ENCODE data around the gene RDH11. TPM values are rescaled to one million over a fixed set of nuclear protein-coding genes. Genes with fewer than 3 reads are reported as not detected.
A peak's percentile ranks its signal among the peaks of the same experiment; 100 is the strongest.

The RDH11 gene
- polyA plus RNA-seq, 1 of the 3 experiments (the other 2 are of a cell fraction), result 44.7 TPM

DNA sequence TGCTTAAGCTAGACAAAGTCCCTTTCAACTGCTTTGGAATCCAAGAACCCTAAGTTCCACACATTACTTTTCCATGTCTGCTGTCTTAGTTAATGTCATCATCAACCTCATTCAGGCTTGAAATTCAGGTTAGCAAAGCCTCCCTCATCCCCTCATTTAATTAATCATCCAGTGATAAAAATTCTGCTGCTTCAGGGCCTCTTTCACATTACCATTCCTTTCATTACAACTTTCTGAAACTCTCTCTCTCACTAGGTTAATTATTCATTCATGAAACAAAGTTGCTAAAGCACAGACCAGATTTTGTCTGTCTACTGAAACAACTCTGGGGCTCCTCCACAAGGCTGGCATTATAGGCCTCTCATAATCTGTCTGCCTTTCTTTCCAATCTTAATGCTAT lies 11.7 kb downstream of the RDH11 start (continued):
- TF ChIP-seq, protein P1, sequence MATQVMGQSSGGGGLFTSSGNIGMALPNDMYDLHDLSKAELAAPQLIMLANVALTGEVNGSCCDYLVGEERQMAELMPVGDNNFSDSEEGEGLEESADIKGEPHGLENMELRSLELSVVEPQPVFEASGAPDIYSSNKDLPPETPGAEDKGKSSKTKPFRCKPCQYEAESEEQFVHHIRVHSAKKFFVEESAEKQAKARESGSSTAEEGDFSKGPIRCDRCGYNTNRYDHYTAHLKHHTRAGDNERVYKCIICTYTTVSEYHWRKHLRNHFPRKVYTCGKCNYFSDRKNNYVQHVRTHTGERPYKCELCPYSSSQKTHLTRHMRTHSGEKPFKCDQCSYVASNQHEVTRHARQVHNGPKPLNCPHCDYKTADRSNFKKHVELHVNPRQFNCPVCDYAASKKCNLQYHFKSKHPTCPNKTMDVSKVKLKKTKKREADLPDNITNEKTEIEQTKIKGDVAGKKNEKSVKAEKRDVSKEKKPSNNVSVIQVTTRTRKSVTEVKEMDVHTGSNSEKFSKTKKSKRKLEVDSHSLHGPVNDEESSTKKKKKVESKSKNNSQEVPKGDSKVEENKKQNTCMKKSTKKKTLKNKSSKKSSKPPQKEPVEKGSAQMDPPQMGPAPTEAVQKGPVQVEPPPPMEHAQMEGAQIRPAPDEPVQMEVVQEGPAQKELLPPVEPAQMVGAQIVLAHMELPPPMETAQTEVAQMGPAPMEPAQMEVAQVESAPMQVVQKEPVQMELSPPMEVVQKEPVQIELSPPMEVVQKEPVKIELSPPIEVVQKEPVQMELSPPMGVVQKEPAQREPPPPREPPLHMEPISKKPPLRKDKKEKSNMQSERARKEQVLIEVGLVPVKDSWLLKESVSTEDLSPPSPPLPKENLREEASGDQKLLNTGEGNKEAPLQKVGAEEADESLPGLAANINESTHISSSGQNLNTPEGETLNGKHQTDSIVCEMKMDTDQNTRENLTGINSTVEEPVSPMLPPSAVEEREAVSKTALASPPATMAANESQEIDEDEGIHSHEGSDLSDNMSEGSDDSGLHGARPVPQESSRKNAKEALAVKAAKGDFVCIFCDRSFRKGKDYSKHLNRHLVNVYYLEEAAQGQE (IDR thresholded peaks at IDR 0.05; ENCODE audit: low read depth, low read length), result no peak
- TF ChIP-seq NFIC (IDR thresholded peaks at IDR 0.05; ENCODE audit: borderline replicate concordance) (no peak), GABPA (IDR thresholded peaks at IDR 0.05; ENCODE audit: low read depth) (no peak), CHD2 (IDR thresholded peaks at IDR 0.05; ENCODE audit: low read length, partially characterized antibody) (no peak), MEF2A (IDR thresholded peaks at IDR 0.05; ENCODE audit: borderline replicate concordance, low read depth) (no peak), GATA2 (CRISPR knock-in tag; IDR thresholded peaks at IDR 0.05) (no peak), MXI1 (IDR thresholded peaks at IDR 0.05; ENCODE audit: low read depth, low read length) (no peak), YY1 (IDR thresholded peaks at IDR 0.05; ENCODE audit: low read depth) (no peak), POLR2AphosphoS5 (IDR thresholded peaks at IDR 0.05; ENCODE audit: low read depth, low read length) (no peak), RCOR1 (IDR thresholded peaks at IDR 0.05; ENCODE audit: low read length) (no peak)
- TF ChIP-seq, protein P2, sequence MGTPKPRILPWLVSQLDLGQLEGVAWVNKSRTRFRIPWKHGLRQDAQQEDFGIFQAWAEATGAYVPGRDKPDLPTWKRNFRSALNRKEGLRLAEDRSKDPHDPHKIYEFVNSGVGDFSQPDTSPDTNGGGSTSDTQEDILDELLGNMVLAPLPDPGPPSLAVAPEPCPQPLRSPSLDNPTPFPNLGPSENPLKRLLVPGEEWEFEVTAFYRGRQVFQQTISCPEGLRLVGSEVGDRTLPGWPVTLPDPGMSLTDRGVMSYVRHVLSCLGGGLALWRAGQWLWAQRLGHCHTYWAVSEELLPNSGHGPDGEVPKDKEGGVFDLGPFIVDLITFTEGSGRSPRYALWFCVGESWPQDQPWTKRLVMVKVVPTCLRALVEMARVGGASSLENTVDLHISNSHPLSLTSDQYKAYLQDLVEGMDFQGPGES (IDR thresholded peaks at IDR 0.05; ENCODE audit: low read depth, low read length), result no peak
- TF ChIP-seq, protein P3, sequence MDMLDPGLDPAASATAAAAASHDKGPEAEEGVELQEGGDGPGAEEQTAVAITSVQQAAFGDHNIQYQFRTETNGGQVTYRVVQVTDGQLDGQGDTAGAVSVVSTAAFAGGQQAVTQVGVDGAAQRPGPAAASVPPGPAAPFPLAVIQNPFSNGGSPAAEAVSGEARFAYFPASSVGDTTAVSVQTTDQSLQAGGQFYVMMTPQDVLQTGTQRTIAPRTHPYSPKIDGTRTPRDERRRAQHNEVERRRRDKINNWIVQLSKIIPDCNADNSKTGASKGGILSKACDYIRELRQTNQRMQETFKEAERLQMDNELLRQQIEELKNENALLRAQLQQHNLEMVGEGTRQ (IDR thresholded peaks at IDR 0.05; ENCODE audit: borderline replicate concordance, low read depth, low read length), result no peak

- CTCF ChIA-PET, result interaction anchor here (1.5 kb wide), 1 partner anchor 62 kb away, joined by 6 read pairs; no protein-coding TSS in a partner anchor
- Histone ChIP-seq H3K4me3 (ENCODE audit: low read depth in 2 of 2, low read length in 1 of 2) (no peak overlapping the region), H3K4me1 (ENCODE audit: control insufficient read depth in 1 of 2, insufficient read depth in 2 of 2, low read depth in 1 of 2, low read length in 1 of 2) (peaks cover 0 to 8% of the 10 kb centered on the region in 2 experiments; a peak in 1 of 4 replicates), H3K9me2 (no peaks in the 10 kb centered on the region), H3K9me3 (no peaks in the 10 kb centered on the region), H4K20me1 (ENCODE audit: insufficient read depth) (no peaks in the 10 kb centered on the region), H3K27ac (ENCODE audit: low read depth in 2 of 2, low read length in 1 of 2) (peak overlapping the region in 1 of 2 experiments; percentile 46; a peak in 2 of 4 replicates), H3K4me2 (no peak overlapping the region), H3K36me3 (replicated peaks in 1 of 2; ENCODE audit: control insufficient read depth in 1 of 2, insufficient read depth in 2 of 2, low read length in 1 of 2) (peaks cover 44 to 51% of the 10 kb centered on the region in 2 experiments), H2AFZ (ENCODE audit: low read depth) (no peak overlapping the region), H3K9ac (no peak overlapping the region), H3F3A (replicated peaks; ENCODE audit: insufficient read depth) (peaks cover 31% of the 10 kb centered on the region), H3K27me3 (ENCODE audit: insufficient read depth) (no peaks in the 10 kb centered on the region), H3K79me2 (ENCODE audit: insufficient read depth) (peaks cover 15% of the 10 kb centered on the region)
- TF ChIP-seq TCF12 (IDR thresholded peaks at IDR 0.05) (no peak), SMC3 (IDR thresholded peaks at IDR 0.05; ENCODE audit: low read depth, low read length) (no peak), POLR2AphosphoS5 (IDR thresholded peaks at IDR 0.05; ENCODE audit: low read depth, low read length) (no peak), TEAD4 (IDR thresholded peaks at IDR 0.05; ENCODE audit: borderline replicate concordance, insufficient read depth) (no peak), GABPA (IDR thresholded peaks at IDR 0.05; ENCODE audit: low read depth) (no peak), PBX3 (IDR thresholded peaks at IDR 0.05) (no peak), NFIC (IDR thresholded peaks at IDR 0.05; ENCODE audit: borderline replicate concordance) (no peak), EP300 (IDR thresholded peaks at IDR 0.05; ENCODE audit: borderline replicate concordance in 1 of 2, low read depth in 1 of 2, low read length in 1 of 2) (no peak), MXI1 (IDR thresholded peaks at IDR 0.05; ENCODE audit: low read depth, low read length) (no peak)
- POLR2A ChIA-PET, result no interaction called here
- DNase-seq, result no peak
- whole genome bisulfite sequencing (ENCODE audit: low lambda C conversion rate), result 89% methylated on average over 2 of the region's 2 CpGs
Measured at GRCh38 chr14:67680941-67681340, 14.6 kb downstream of the RDH11 start.

Measured in SK-N-SH (cell line).